Measurements from ENCODE around the gene FOXG1.

Gene FOXG1

DNA sequence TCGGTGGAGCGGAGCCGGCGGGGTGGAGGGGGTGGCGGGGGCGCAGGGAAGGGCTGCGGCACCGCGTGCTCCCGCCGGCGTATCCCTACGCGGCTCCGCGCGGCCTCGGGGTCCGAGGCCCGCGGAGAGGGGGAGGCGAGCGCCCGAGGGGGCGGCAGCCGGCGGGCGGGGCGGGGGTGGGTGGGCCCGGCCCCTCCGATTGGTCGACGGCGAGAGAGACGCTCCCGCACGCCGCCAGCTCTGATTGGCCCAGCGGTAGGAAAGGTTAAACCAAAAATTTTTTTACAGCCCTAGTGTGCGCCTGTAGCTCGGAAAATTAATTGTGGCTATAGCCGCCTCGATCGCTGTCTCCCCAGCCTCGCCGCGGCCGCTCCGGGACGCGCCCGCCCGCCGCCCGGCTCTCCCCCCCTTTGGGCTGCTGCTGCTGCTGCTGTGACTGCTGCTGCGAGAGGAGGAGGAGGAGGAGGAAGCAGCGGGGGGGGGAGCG is at the start of gene FOXG1:
Gene FOXG1 (plus strand): TSS at position 319 of the 487 bp plus-strand sequence. CDS start 493 bp downstream, outside the sequence.
- DNase-seq (ENCODE audit: low read depth in 3 of 3, low spot score in 1 of 3) = no peak

DNA sequence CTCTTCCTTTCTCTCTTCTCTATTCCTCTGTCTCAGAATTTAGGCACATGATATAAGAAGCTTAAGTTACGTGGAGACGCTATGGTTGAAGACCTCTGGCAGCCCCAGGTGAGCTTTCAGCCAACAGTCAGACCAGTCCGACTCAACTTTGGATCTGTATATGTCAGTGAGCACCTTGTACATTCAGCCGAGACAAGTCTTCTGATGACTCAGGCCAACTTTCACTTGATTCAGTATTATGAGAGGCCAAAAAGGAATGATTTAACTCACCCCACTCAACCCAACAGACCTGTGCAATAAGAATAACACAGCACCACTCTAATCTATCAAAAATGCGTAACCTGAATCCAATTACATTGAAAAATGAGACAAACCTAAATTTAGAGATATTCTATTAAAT is 47.5 kb upstream of the FOXG1 start:
- no peak for DNase-seq (ENCODE audit: low read depth in 3 of 3, low spot score in 1 of 3)

- no peak for DNase-seq (ENCODE audit: low read depth in 3 of 3, low spot score in 1 of 3)
Measured at GRCh38 chr14:28731358-28731757, 35.2 kb upstream of the FOXG1 start.

GRCh38 chr14:28742171-28742846 is 24.3 kb upstream of the FOXG1 start:
- no peak for DNase-seq (ENCODE audit: low read depth in 3 of 3, low spot score in 1 of 3)

DNA sequence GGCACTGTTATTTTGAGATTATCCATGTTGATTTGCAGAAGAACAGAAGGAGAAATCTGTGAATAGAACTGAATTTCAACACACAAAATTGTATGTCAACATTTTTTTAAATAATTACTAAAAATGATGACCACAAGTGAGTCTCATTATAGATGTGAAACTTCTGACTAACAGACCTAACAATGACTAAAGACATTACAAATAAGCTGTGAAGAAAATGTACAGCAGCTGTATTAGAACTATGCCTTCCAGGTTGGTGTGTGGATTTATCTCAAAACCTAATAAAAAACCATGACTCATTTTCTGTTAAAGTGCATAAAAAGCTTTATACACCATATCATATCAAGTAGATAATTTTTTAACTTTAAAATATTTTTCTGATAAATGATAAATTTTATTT is 22.5 kb upstream of the FOXG1 start:
- no peak for DNase-seq (ENCODE audit: low read depth in 3 of 3, low spot score in 1 of 3)

DNA sequence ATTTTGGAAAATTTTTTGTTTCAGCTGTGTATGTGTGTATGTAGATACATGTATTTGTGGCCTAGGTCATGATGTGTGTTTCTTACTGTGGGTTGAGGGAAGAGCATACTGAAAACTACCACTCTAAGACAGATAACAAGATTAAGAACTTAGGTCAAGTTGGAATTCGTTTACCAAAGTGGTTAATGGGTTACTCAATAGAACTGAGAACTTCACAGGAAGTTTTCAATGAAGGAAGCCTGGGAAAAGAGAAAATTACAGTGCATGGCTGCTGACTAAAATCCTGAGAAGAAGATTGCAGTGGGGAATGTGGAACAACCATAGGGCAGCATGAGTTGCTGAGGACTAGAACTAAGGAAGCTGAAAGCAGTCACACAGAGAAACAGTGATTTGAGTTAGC is 21.4 kb upstream of the FOXG1 start:
- DNase-seq (ENCODE audit: low read depth in 3 of 3, low spot score in 1 of 3) = no peak

DNA sequence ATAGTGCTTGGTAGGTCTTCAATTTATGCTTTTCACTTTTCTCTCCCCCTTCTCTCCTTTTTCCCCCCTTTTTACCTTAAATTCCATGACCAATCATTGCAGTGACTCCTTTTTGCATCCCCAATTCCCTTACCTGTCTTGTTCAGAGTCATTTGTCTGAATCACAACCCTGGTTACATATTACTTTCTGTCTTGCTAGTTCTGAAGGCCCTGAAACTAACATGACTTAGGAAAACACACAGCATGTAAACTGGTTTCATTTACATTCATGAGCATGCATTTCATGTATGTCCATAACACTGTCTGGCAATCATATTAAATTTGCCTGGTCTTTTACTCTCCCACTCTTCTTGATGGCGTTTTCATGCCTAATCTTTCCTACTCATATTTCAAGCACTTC is 20.3 kb upstream of the FOXG1 start:
- DNase-seq (ENCODE audit: low read depth in 3 of 3, low spot score in 1 of 3) = no peak

DNA sequence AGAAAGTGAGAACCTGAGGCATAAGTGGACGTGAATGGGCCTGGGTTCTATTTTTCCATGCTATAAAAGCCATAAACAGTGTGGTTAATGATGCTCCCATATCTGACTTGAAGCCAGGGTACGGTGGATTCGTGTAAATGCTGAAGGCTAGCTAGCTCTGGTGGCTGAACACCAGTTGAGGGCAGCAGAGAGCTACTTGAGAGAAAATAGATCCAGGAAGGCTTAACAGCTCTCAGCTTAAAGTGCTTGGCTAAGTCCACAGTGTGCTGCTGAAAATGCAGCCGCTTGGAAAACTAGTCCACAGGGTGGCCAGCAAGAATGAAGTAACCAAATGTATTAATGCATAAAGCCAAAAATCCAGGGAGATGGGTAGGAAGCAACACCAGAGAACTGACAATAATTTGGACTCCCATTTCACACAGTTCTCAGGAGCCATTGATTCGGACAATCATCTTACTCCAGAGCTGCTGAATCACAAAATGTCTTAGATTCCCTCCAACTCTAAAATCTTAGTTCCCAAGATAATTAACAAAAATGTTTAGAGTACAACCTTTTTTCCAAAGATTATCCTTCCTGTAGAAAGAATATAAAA is 15.0 kb upstream of the FOXG1 start:
- DNase-seq (ENCODE audit: low read depth in 3 of 3, low spot score in 1 of 3) = no peak

DNA sequence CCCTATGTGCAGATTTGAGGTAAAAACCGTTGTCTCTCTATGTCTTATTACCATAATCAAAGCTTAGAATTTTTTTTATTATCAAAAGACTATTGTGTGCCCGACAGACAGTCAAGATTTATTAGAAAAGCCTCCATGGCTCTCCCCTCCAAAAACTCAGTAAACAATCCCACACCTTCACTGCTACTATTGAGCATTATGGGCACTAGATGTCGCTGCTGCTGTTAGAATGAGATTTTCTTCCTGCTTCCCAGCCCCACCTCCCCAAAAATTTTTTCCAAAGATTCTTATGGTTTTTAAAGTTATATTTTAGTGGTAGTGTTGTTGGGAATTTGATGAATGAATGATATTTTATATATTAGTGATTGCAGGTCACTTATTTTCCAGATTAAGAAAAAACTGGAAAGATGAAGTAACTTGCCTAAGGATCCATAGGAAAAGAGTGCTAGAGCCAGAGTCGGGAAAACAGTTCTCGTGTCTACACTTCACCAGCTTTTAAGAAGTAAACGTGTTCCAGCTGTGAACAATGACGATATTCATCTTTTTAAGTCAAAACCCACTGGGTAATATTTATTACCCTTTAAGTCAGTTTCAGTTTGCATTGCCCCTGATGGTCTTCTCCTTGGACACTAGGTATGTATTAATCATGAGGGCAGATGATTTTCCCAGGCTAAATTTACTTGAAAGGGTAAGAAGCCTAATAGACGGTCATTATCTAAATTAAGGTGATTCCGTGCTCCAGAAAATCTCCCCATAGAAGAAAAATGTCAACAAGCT is 12.2 kb upstream of the FOXG1 start:
- DNase-seq (ENCODE audit: low read depth in 3 of 3, low spot score in 1 of 3) = no peak

GRCh38 chr14:28755198-28755815 is 11.3 kb upstream of the FOXG1 start:
- no peak for DNase-seq (ENCODE audit: low read depth in 3 of 3, low spot score in 1 of 3)

DNA sequence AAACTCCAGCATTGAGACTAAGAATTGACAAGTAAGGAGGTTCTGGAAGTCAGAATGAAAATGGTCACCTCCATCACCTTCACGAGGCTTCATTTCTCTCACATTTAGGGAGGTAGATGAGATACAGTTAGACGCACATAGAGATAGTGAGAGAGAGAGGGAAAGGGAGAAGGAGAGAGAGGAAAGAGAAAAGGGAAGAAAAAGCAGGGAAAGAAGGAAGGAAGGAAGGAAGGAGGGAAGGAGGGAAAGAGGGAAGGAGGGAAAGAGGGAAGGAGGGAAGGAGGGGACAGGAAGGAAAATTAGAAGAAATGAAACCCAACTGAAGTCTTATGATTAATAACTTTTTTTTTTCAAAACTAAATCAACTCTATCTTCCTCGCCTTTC is 10.7 kb upstream of the FOXG1 start:
- no peak for DNase-seq (ENCODE audit: low read depth in 3 of 3, low spot score in 1 of 3)

DNA sequence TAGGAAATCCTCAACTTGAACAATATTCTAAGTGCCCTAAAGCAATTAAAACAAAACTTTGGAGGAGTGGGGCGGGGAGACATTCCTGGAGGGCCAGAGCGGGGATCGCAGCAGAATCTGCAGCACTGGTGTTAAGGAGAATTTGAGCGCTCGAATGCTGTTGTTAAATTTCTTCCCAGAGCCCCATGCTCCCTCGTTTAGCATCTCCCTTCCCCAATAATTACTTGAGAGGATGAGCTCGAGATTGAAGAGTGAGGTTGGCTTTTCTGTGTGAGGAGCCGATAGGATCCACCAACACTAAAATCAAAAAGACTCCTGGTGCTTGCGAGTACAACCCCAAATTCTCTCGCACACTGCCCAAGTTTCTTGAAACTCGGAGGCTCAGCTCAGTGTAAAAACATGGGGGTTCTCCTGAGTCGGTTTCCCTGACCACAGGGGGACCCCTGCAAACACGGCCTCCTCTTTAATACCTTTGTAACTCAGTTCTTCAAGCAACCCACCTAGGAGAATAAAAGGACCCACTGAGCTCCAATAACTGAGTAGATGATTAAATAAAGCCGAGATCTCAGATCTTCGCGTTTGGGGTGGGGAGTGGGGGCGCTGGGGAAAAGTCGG is 10.2 kb upstream of the FOXG1 start:
- DNase-seq (ENCODE audit: low read depth in 3 of 3, low spot score in 1 of 3) = no peak

- no peak for DNase-seq (ENCODE audit: low read depth in 3 of 3, low spot score in 1 of 3)
Measured at GRCh38 chr14:28756884-28757570, 9.6 kb upstream of the FOXG1 start.

GRCh38 chr14:28757786-28758185 is 8.8 kb upstream of the FOXG1 start:
- no peak for DNase-seq (ENCODE audit: low read depth in 3 of 3, low spot score in 1 of 3)

DNA sequence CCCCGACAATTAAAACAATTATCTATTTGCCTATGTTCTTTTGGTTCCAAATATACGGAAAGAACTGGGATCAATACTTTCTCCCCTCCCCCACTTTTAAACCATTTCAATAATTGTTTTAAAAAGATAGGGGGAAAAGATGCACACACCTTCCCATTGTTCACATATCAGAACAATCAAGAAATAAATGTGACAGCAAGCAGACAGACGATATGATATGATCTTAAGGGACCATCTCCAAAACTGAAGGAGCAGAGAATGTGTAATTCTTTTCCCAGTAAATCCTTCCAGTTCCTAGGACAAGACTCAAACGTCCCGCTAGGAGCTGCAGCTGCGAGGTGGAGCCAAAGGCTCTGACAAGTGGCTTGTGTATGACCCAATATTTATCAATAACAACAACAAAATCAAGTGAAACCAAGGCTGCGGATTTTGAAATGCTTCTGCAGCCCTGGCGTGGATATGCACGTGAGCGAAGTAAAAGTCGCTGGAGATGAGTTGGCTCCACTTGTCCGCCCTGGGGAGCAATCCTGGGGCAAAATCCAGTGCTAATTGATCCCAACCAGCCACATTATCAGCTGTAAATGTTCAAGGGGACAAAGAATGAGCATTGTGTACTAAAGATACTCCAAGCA is 8.2 kb upstream of the FOXG1 start:
- no peak for DNase-seq (ENCODE audit: low read depth in 3 of 3, low spot score in 1 of 3)

GRCh38 chr14:28758885-28759652 is 7.5 kb upstream of the FOXG1 start:
- DNase-seq (ENCODE audit: low read depth in 3 of 3, low spot score in 1 of 3) = no peak

GRCh38 chr14:28759653-28760313 is 6.8 kb upstream of the FOXG1 start:
- DNase-seq (ENCODE audit: low read depth in 3 of 3, low spot score in 1 of 3) = no peak

- DNase-seq (ENCODE audit: low read depth in 3 of 3, low spot score in 1 of 3) = no peak
Measured at GRCh38 chr14:28760431-28760996, 6.1 kb upstream of the FOXG1 start.

All from stimulated activated CD4-positive, alpha-beta T cell treated with anti-CD3 and anti-CD28 coated beads, TNF-alpha, amount 100 ng/mL, for 1 hour (primary cell).